Liver (tissue), 9 donors: ENCODE results near the gene CACNB4. TPM values are rescaled to one million over a fixed set of nuclear protein-coding genes. Genes with fewer than 3 reads are reported as not detected.

Source experiments
- DNase-seq: peaks from one replicate; pipeline ENCODE4 v3.0.0-alpha.2; 2017; ENCODE audit warnings: low spot score
- H3K27ac ChIP-seq, 2 donors: one replicate each; pipeline ENCODE4 v1.7.0; 2013; ENCODE audit warnings: inconsistent platforms in 2 of 2, low read length in 2 of 2, control low read depth in 1 of 2, low read depth in 1 of 2, mild to moderate bottlenecking in 1 of 2
- H3K27me3 ChIP-seq, 4 donors: one replicate each; pipeline versions ENCODE4 v1.6.1 to v1.7.0; 2013; ENCODE audit warnings: low read length in 3 of 4, inconsistent platforms in 1 of 4, mild to moderate bottlenecking in 1 of 4, moderate library complexity in 1 of 4; ENCODE audit not compliant: control insufficient read depth in 4 of 4, insufficient read depth in 4 of 4
- H3K36me3 ChIP-seq, 4 donors: one replicate each; pipeline versions ENCODE4 v1.6.1 to v1.7.0; 2013; ENCODE audit warnings: low read length in 3 of 4, mild to moderate bottlenecking in 3 of 4, low read depth in 1 of 4, moderate library complexity in 1 of 4; ENCODE audit not compliant: control insufficient read depth in 4 of 4, insufficient read depth in 3 of 4
- H3K4me1 ChIP-seq, 4 donors: one replicate each; pipeline versions ENCODE4 v1.6.1 to v1.7.0; 2013; ENCODE audit warnings: low read length in 3 of 4, mild to moderate bottlenecking in 3 of 4, moderate library complexity in 1 of 4; ENCODE audit not compliant: control insufficient read depth in 4 of 4, insufficient read depth in 4 of 4
- H3K4me3 ChIP-seq, 3 donors: one replicate each; pipeline versions ENCODE4 v1.6.1 to v1.7.0; 2013; ENCODE audit warnings: low read length in 3 of 3, control low read depth in 1 of 3, low read depth in 1 of 3, mild to moderate bottlenecking in 1 of 3
- H3K9ac ChIP-seq, 2 donors: one replicate each; pipeline ENCODE4 v1.7.0; 2013; ENCODE audit warnings: low read length in 2 of 2, mild to moderate bottlenecking in 2 of 2, moderate library complexity in 2 of 2, control low read depth in 1 of 2, low read depth in 1 of 2
- H3K9me3 ChIP-seq, 4 donors: one replicate each; pipeline versions ENCODE4 v1.6.1 to v1.7.0; 2013; ENCODE audit warnings: low read length in 3 of 4; ENCODE audit not compliant: control insufficient read depth in 4 of 4
- EGR1 ChIP-seq, 2 donors: IDR thresholded peaks; 2 replicates each; pipeline ENCODE4 v1.6.1; 2016 to 2018; ENCODE audit warnings: antibody characterized with exemption in 2 of 2, low read depth in 2 of 2
- FOXA1 ChIP-seq: IDR thresholded peaks from 2 replicates; pipeline ENCODE4 v1.6.1; 2016; ENCODE audit warnings: antibody characterized with exemption
- FOXA2 ChIP-seq: IDR thresholded peaks from 2 replicates; pipeline ENCODE4 v1.6.1; 2016; ENCODE audit warnings: antibody characterized with exemption
- GABPA ChIP-seq, 2 donors: IDR thresholded peaks in 1 of 2; conservative IDR thresholded peaks in 1 of 2; 2 replicates each; pipeline ENCODE4 v1.6.1; 2016; ENCODE audit warnings: antibody characterized with exemption in 2 of 2, mild to moderate bottlenecking in 1 of 2, moderate library complexity in 1 of 2
- HNF4A ChIP-seq, 2 donors: conservative IDR thresholded peaks; 2 replicates each; pipeline ENCODE4 v1.6.1; 2016; ENCODE audit warnings: antibody characterized with exemption in 2 of 2, mild to moderate bottlenecking in 2 of 2
- HNF4G ChIP-seq: IDR thresholded peaks from 2 replicates; pipeline ENCODE4 v1.6.1; 2016; ENCODE audit warnings: antibody characterized with exemption
- JUND ChIP-seq, 2 donors: IDR thresholded peaks; 2 replicates each; pipeline ENCODE4 v1.6.1; 2016; ENCODE audit warnings: antibody characterized with exemption in 2 of 2
- NR2F2 ChIP-seq: IDR thresholded peaks from 2 replicates; pipeline ENCODE4 v1.6.1; 2016; ENCODE audit warnings: antibody characterized with exemption
- RAD21 ChIP-seq, 2 donors: IDR thresholded peaks; 2 replicates each; pipeline ENCODE4 v1.6.1; 2016; ENCODE audit warnings: antibody characterized with exemption in 2 of 2, mild to moderate bottlenecking in 2 of 2
- RXRA ChIP-seq, 2 donors: IDR thresholded peaks; 2 replicates each; pipeline ENCODE4 v1.6.1; 2017 to 2018; ENCODE audit warnings: antibody characterized with exemption in 2 of 2, mild to moderate bottlenecking in 1 of 2
- SP1 ChIP-seq: IDR thresholded peaks from 2 replicates; pipeline ENCODE4 v1.6.1; 2018; ENCODE audit warnings: antibody characterized with exemption, mild to moderate bottlenecking
- TAF1 ChIP-seq: conservative IDR thresholded peaks from 2 replicates; pipeline ENCODE4 v1.6.1; 2016; ENCODE audit warnings: antibody characterized with exemption, mild to moderate bottlenecking
- YY1 ChIP-seq: IDR thresholded peaks from 2 replicates; pipeline ENCODE4 v1.6.1; 2016; ENCODE audit warnings: antibody characterized with exemption, mild to moderate bottlenecking
- WGBS: extraction: QIAGEN DNeasy Blood & Tissue Kit; methylation state at CpG from one replicate; pipeline ENCODE4 v1.1.7; 2013; 5-methylcytosine and 5-hydroxymethylcytosine counted together
- polyA plus RNA-seq, 2 donors: library from polyadenylated mRNA; stranded (reverse) in 1 of 2; unstranded in 1 of 2; fragments of 200-250 nt in 1 of 2; fragments of >200 nt in 1 of 2; fragmentation: Nextera tagmentation in 1 of 2; extraction: Ambion mirVana in 1 of 2; gene quantifications; one replicate each; pipeline versions ENCODE4 v1.2.1 to v1.2.3, GENCODE V29; 2013 to 2015
- total RNA-seq, 2 donors: library from RNA; depleted of rRNA; stranded (reverse); fragments of >200 nt; gene quantifications; one replicate each; pipeline ENCODE4 v1.2.3, GENCODE V29; 2014
- TF ChIP-seq, protein P1 (sequence below): IDR thresholded peaks from 2 replicates; pipeline ENCODE4 v1.6.1; 2016; ENCODE audit warnings: antibody characterized with exemption
- TF ChIP-seq, protein P2 (sequence below): IDR thresholded peaks from 2 replicates; pipeline ENCODE4 v1.6.1; 2016; ENCODE audit warnings: antibody characterized with exemption
- TF ChIP-seq, protein P3 (sequence below): fragments of 150-350 bp; IDR thresholded peaks from 2 replicates; pipeline ENCODE4 v1.5.1; 2017; ENCODE audit warnings: improper control_type of control experiment, low read depth, low read length; ENCODE audit not compliant: missing input control
- TF ChIP-seq, protein P4 (sequence below): IDR thresholded peaks from 2 replicates; pipeline ENCODE4 v1.6.1; 2016; ENCODE audit warnings: antibody characterized with exemption
- TF ChIP-seq, protein P5 (sequence below): IDR thresholded peaks from 2 replicates; pipeline ENCODE4 v1.6.1; 2016; ENCODE audit warnings: antibody characterized with exemption, mild to moderate bottlenecking
- donor health status: healthy.
- donor health status: healthy.
- donor health status: healthy.
- donor health status: healthy.
- donor health status: healthy.

The CACNB4 gene
- total and polyA plus RNA-seq, 4 donors = 0.02 to 0.50 (median 0.21) TPM

DNA sequence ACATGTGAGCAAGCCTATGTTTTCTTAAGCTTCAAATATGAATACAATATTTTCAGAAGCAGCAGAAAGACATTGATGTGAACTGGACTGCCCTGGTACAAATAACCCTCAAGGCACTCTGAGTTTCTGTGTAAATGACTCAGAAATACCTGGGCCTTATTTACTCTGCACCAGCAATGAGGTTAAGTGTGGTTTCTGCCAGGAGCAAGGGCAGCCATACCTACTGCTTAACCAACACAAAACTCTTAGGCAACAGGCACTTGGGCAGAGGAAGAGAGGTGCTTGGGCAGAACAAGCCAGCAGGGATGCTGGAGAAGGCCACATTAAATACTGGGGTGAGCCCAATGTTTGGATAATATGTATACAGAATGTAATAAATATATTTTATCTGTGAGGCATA is 241.2 kb downstream of the CACNB4 start:
- Histone ChIP-seq H3K4me3 (no peak overlapping the region), H3K27ac (no peak overlapping the region), H3K4me1 (no peaks in the 10 kb centered on the region), H3K36me3 (no peaks in the 10 kb centered on the region), H3K27me3 (no peaks in the 10 kb centered on the region), H3K9me3 (no peaks in the 10 kb centered on the region), H3K9ac (no peak overlapping the region)
- no peak for DNase-seq
- TF ChIP-seq HNF4A (conservative IDR thresholded peaks at IDR 0.05) (no peak), FOXA2 (no peak), YY1 (no peak)

DNA sequence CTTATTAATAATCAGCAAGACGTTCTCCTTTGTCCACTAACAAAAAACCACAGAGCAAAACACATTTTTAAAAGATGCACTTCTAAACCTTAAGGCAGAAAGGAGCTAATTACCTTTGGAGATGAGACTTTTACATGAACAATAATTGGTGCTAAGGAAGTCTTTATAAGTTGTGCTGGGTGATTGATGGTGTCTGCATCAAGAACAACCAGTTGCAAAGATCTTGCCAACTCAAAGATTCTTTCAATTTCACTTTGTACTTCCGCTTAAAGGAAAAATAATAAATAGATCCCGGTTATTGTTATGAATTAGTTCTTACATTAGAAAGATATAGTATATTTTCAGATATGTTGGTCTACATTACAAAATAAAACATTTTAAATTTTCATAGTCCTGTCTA is 243.7 kb downstream of the CACNB4 start:
- no peak for DNase-seq
- no peaks in the 10 kb centered on the region for H3K27me3 ChIP-seq
- no peaks in the 10 kb centered on the region for H3K4me1 ChIP-seq
- no peak overlapping the region for H3K27ac ChIP-seq
- no peaks in the 10 kb centered on the region for H3K9me3 ChIP-seq
- no peaks in the 10 kb centered on the region for H3K36me3 ChIP-seq
- no peak overlapping the region for H3K9ac ChIP-seq
- WGBS = 82% methylated on average over 3 of the region's 3 CpGs
- H3K4me3 ChIP-seq = no peak overlapping the region
- TF ChIP-seq RAD21 (IDR thresholded peaks at IDR 0.05) = no peak
- no peak for TF ChIP-seq JUND (IDR thresholded peaks at IDR 0.05)
- TF ChIP-seq HNF4A (conservative IDR thresholded peaks at IDR 0.05) = no peak
- no peak for TF ChIP-seq NR2F2
- no peak for TF ChIP-seq RXRA (IDR thresholded peaks at IDR 0.05)
- TF ChIP-seq, protein P1, sequence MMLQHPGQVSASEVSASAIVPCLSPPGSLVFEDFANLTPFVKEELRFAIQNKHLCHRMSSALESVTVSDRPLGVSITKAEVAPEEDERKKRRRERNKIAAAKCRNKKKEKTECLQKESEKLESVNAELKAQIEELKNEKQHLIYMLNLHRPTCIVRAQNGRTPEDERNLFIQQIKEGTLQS = no peak
- no peak for TF ChIP-seq TAF1
- TF ChIP-seq, protein P2, sequence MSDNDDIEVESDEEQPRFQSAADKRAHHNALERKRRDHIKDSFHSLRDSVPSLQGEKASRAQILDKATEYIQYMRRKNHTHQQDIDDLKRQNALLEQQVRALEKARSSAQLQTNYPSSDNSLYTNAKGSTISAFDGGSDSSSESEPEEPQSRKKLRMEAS = no peak
- TF ChIP-seq, protein P3, sequence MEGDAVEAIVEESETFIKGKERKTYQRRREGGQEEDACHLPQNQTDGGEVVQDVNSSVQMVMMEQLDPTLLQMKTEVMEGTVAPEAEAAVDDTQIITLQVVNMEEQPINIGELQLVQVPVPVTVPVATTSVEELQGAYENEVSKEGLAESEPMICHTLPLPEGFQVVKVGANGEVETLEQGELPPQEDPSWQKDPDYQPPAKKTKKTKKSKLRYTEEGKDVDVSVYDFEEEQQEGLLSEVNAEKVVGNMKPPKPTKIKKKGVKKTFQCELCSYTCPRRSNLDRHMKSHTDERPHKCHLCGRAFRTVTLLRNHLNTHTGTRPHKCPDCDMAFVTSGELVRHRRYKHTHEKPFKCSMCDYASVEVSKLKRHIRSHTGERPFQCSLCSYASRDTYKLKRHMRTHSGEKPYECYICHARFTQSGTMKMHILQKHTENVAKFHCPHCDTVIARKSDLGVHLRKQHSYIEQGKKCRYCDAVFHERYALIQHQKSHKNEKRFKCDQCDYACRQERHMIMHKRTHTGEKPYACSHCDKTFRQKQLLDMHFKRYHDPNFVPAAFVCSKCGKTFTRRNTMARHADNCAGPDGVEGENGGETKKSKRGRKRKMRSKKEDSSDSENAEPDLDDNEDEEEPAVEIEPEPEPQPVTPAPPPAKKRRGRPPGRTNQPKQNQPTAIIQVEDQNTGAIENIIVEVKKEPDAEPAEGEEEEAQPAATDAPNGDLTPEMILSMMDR = no peak
- TF ChIP-seq, protein P4, sequence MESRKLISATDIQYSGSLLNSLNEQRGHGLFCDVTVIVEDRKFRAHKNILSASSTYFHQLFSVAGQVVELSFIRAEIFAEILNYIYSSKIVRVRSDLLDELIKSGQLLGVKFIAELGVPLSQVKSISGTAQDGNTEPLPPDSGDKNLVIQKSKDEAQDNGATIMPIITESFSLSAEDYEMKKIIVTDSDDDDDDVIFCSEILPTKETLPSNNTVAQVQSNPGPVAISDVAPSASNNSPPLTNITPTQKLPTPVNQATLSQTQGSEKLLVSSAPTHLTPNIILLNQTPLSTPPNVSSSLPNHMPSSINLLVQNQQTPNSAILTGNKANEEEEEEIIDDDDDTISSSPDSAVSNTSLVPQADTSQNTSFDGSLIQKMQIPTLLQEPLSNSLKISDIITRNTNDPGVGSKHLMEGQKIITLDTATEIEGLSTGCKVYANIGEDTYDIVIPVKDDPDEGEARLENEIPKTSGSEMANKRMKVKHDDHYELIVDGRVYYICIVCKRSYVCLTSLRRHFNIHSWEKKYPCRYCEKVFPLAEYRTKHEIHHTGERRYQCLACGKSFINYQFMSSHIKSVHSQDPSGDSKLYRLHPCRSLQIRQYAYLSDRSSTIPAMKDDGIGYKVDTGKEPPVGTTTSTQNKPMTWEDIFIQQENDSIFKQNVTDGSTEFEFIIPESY = no peak
- TF ChIP-seq FOXA2 = no peak
- TF ChIP-seq SP1 = no peak
- TF ChIP-seq EGR1 (IDR thresholded peaks at IDR 0.05; ENCODE audit: low read depth in 2 of 2) = no peak
- TF ChIP-seq FOXA1 = no peak
- no peak for TF ChIP-seq HNF4G
- TF ChIP-seq GABPA (IDR thresholded peaks at IDR 0.05 in 1 of 2, conservative IDR thresholded peaks at IDR 0.05 in 1 of 2) = no peak
- no peak for TF ChIP-seq YY1
- TF ChIP-seq, protein P5, sequence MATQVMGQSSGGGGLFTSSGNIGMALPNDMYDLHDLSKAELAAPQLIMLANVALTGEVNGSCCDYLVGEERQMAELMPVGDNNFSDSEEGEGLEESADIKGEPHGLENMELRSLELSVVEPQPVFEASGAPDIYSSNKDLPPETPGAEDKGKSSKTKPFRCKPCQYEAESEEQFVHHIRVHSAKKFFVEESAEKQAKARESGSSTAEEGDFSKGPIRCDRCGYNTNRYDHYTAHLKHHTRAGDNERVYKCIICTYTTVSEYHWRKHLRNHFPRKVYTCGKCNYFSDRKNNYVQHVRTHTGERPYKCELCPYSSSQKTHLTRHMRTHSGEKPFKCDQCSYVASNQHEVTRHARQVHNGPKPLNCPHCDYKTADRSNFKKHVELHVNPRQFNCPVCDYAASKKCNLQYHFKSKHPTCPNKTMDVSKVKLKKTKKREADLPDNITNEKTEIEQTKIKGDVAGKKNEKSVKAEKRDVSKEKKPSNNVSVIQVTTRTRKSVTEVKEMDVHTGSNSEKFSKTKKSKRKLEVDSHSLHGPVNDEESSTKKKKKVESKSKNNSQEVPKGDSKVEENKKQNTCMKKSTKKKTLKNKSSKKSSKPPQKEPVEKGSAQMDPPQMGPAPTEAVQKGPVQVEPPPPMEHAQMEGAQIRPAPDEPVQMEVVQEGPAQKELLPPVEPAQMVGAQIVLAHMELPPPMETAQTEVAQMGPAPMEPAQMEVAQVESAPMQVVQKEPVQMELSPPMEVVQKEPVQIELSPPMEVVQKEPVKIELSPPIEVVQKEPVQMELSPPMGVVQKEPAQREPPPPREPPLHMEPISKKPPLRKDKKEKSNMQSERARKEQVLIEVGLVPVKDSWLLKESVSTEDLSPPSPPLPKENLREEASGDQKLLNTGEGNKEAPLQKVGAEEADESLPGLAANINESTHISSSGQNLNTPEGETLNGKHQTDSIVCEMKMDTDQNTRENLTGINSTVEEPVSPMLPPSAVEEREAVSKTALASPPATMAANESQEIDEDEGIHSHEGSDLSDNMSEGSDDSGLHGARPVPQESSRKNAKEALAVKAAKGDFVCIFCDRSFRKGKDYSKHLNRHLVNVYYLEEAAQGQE = no peak
